Activated naive CD4-positive, alpha-beta T cell treated with anti-CD3 and anti-CD28 coated beads for 36 hours (primary cell): ENCODE measurements around the gene KCNJ10. TPM values are rescaled to one million over a fixed set of nuclear protein-coding genes. Genes with fewer than 3 reads are reported as not detected.

Experiments
- CTCF ChIA-PET: fragments of 350-600 bp; sonication (Branson Sonifier 250); formaldehyde crosslinking; loops from one replicate; lab custom pipeline; 2021; ENCODE audit warnings: antibody characterized with exemption; lab: Charles Lee
- DNase-seq: peaks from one replicate; pipeline ENCODE4 v3.0.0-alpha.2; 2020
- H3K27ac Mint-ChIP-seq: one replicate; pipeline ENCODE4 v1.8.0; 2021; ENCODE audit warnings: mild to moderate bottlenecking, mixed read lengths
- H3K27me3 Mint-ChIP-seq: one replicate; pipeline ENCODE4 v1.8.0; 2021; ENCODE audit warnings: low read depth, mixed read lengths
- H3K36me3 Mint-ChIP-seq: one replicate; pipeline ENCODE4 v1.8.0; 2021; ENCODE audit warnings: low read depth, mixed read lengths
- H3K4me1 Mint-ChIP-seq: one replicate; pipeline ENCODE4 v1.8.0; 2021; ENCODE audit warnings: low read depth, mixed read lengths
- H3K4me3 Mint-ChIP-seq: one replicate; pipeline ENCODE4 v1.8.0; 2021; ENCODE audit warnings: mild to moderate bottlenecking, moderate library complexity, mixed read lengths
- H3K9me3 Mint-ChIP-seq: one replicate; pipeline ENCODE4 v1.8.0; 2021; ENCODE audit warnings: mixed read lengths
- intact Hi-C: fragments of 100-400 bp; cut with micrococcal nuclease; formaldehyde crosslinking; loops from one replicate; pipeline ENCODE4 v1.15.1; 2023
- total RNA-seq, 2 experiments: library from RNA; stranded (reverse); gene quantifications; one replicate each; pipeline ENCODE4 v1.2.3, GENCODE V29; 2021

Gene KCNJ10
- total RNA-seq, 2 experiments from 2014 or later: not detected

- H3K27ac Mint-ChIP-seq: no peak overlapping the region
- no peaks in the 10 kb centered on the region for H3K4me1 Mint-ChIP-seq
- no peaks in the 10 kb centered on the region for H3K9me3 Mint-ChIP-seq
- no peak for DNase-seq
- CTCF ChIA-PET: interaction anchor here (1.1 to 10.9 kb wide), 6 partner anchors 12 to 212 kb away, joined by 3 to 228 read pairs (median 28); partner anchors contain the start of genes PIGM and SLAMF9
- intact Hi-C loops: loop anchor here (5.0 kb wide), 1 partner anchor 798 kb away; no protein-coding TSS in a partner anchor
- H3K27me3 Mint-ChIP-seq: no peaks in the 10 kb centered on the region
- no peaks in the 10 kb centered on the region for H3K36me3 Mint-ChIP-seq
- no peak overlapping the region for H3K4me3 Mint-ChIP-seq
Measured at GRCh38 chr1:160009801-160010200, 60.2 kb downstream of the KCNJ10 start.

- H3K9me3 Mint-ChIP-seq: no peaks in the 10 kb centered on the region
- DNase-seq: no peak
- H3K36me3 Mint-ChIP-seq: no peaks in the 10 kb centered on the region
- H3K27me3 Mint-ChIP-seq: no peaks in the 10 kb centered on the region
- CTCF ChIA-PET: interaction anchor here (0.8 to 10.9 kb wide), 13 partner anchors 9 to 206 kb away, joined by 3 to 228 read pairs (median 19); partner anchors contain the start of genes FCRL6, PIGM, SLAMF9 and TAGLN2
- no peaks in the 10 kb centered on the region for H3K4me1 Mint-ChIP-seq
- intact Hi-C loops: loop anchor here (5.0 kb wide), 1 partner anchor 797 kb away; no protein-coding TSS in a partner anchor
- H3K27ac Mint-ChIP-seq: no peak overlapping the region
- H3K4me3 Mint-ChIP-seq: no peak overlapping the region
Measured at GRCh38 chr1:160009081-160009480, 60.9 kb downstream of the KCNJ10 start.

- Mint-ChIP-seq H3K36me3 (no peaks in the 10 kb centered on the region), H3K4me3 (no peak overlapping the region), H3K9me3 (no peaks in the 10 kb centered on the region), H3K4me1 (no peaks in the 10 kb centered on the region), H3K27me3 (no peaks in the 10 kb centered on the region), H3K27ac (no peak overlapping the region)
- no peak for DNase-seq
- intact Hi-C loops: loop anchor here (1.0 to 5.0 kb wide), 6 partner anchors 63 to 795 kb away; partner anchors contain the start of genes DUSP23 and IGSF9
- CTCF ChIA-PET: interaction anchor here (0.6 to 10.9 kb wide), 42 partner anchors 9 to 867 kb away, joined by 3 to 228 read pairs (median 6); partner anchors contain the start of genes DUSP23, FCRL6, IGSF9 and PIGM
Measured at GRCh38 chr1:160007577-160008200, 62.3 kb downstream of the KCNJ10 start.

- CTCF ChIA-PET: interaction anchor here (0.7 to 10.9 kb wide), 32 partner anchors 10 to 225 kb away, joined by 3 to 228 read pairs (median 6); partner anchors contain the start of genes DUSP23, FCRL6, IGSF9 and PIGM
- H3K27ac Mint-ChIP-seq: no peak overlapping the region
- intact Hi-C loops: loop anchor here (2.0 to 5.0 kb wide), 2 partner anchors 62 to 794 kb away; partner anchors contain the start of gene IGSF9
Measured at GRCh38 chr1:160006312-160006940, 63.5 kb downstream of the KCNJ10 start.

GRCh38 chr1:160005070-160005469, 64.9 kb downstream of the KCNJ10 start:
- H3K27ac Mint-ChIP-seq: no peak overlapping the region
- H3K27me3 Mint-ChIP-seq: no peaks in the 10 kb centered on the region
- no peaks in the 10 kb centered on the region for H3K9me3 Mint-ChIP-seq
- no peaks in the 10 kb centered on the region for H3K36me3 Mint-ChIP-seq
- no peaks in the 10 kb centered on the region for H3K4me1 Mint-ChIP-seq
- intact Hi-C loops: loop anchor here (5.0 kb wide), 1 partner anchor 793 kb away; no protein-coding TSS in a partner anchor
- DNase-seq: no peak
- H3K4me3 Mint-ChIP-seq: no peak overlapping the region
- CTCF ChIA-PET: interaction anchor here (0.9 to 10.9 kb wide), 17 partner anchors 9 to 207 kb away, joined by 3 to 228 read pairs (median 7); partner anchors contain the start of genes IGSF9, PIGM, SLAMF9 and TAGLN2

More at GRCh38 chr1:160006312-160006940, 63.5 kb downstream of the KCNJ10 start:
- Mint-ChIP-seq H3K4me1 (no peaks in the 10 kb centered on the region), H3K9me3 (no peaks in the 10 kb centered on the region), H3K4me3 (no peak overlapping the region), H3K27me3 (no peaks in the 10 kb centered on the region), H3K36me3 (no peaks in the 10 kb centered on the region)
- DNase-seq: peak; percentile 84

GRCh38 chr1:160004425-160004824, 65.5 kb downstream of the KCNJ10 start:
- Mint-ChIP-seq H3K9me3 (no peaks in the 10 kb centered on the region), H3K4me3 (no peak overlapping the region), H3K27ac (no peak overlapping the region), H3K27me3 (no peaks in the 10 kb centered on the region), H3K4me1 (no peaks in the 10 kb centered on the region), H3K36me3 (no peaks in the 10 kb centered on the region)
- CTCF ChIA-PET: interaction anchor here (0.9 to 10.9 kb wide), 11 partner anchors 11 to 206 kb away, joined by 3 to 228 read pairs (median 9); partner anchors contain the start of genes IGSF9, SLAMF9 and TAGLN2
- intact Hi-C loops: no loop called here
- DNase-seq: no peak

GRCh38 chr1:160004001-160004400, 66.0 kb downstream of the KCNJ10 start:
- Mint-ChIP-seq H3K27ac (no peak overlapping the region), H3K4me3 (no peak overlapping the region), H3K4me1 (no peaks in the 10 kb centered on the region), H3K9me3 (no peaks in the 10 kb centered on the region), H3K36me3 (no peaks in the 10 kb centered on the region), H3K27me3 (no peaks in the 10 kb centered on the region)
- intact Hi-C loops: no loop called here
- CTCF ChIA-PET: interaction anchor here (0.5 to 10.9 kb wide), 8 partner anchors 10 to 205 kb away, joined by 3 to 228 read pairs (median 6); partner anchors contain the start of gene TAGLN2
- DNase-seq: no peak

GRCh38 chr1:160001440-160001839, 68.5 kb downstream of the KCNJ10 start:
- H3K27me3 Mint-ChIP-seq: no peaks in the 10 kb centered on the region
- intact Hi-C loops: no loop called here
- no peak overlapping the region for H3K27ac Mint-ChIP-seq
- CTCF ChIA-PET: interaction anchor here (0.5 to 10.9 kb wide), 4 partner anchors 13 to 628 kb away, joined by 3 to 228 read pairs (median 3); no protein-coding TSS in a partner anchor
- no peaks in the 10 kb centered on the region for H3K9me3 Mint-ChIP-seq
- DNase-seq: no peak
- no peaks in the 10 kb centered on the region for H3K4me1 Mint-ChIP-seq
- H3K36me3 Mint-ChIP-seq: no peaks in the 10 kb centered on the region
- H3K4me3 Mint-ChIP-seq: no peak overlapping the region

GRCh38 chr1:159999204-159999603, 70.8 kb downstream of the KCNJ10 start:
- H3K4me1 Mint-ChIP-seq: no peaks in the 10 kb centered on the region
- H3K9me3 Mint-ChIP-seq: no peaks in the 10 kb centered on the region
- no peak overlapping the region for H3K4me3 Mint-ChIP-seq
- H3K36me3 Mint-ChIP-seq: no peaks in the 10 kb centered on the region
- H3K27ac Mint-ChIP-seq: no peak overlapping the region
- no peak for DNase-seq
- CTCF ChIA-PET: interaction anchor here (0.5 to 2.1 kb wide), 4 partner anchors 8 to 107 kb away, joined by 3 to 12 read pairs (median 4); no protein-coding TSS in a partner anchor
- no peaks in the 10 kb centered on the region for H3K27me3 Mint-ChIP-seq
- intact Hi-C loops: no loop called here

- H3K9me3 Mint-ChIP-seq: no peaks in the 10 kb centered on the region
- H3K4me1 Mint-ChIP-seq: peaks cover 3% of the 10 kb centered on the region
- intact Hi-C loops: no loop called here
- H3K36me3 Mint-ChIP-seq: no peaks in the 10 kb centered on the region
- DNase-seq: no peak
- H3K4me3 Mint-ChIP-seq: no peak overlapping the region
- CTCF ChIA-PET: interaction anchor here (0.9 to 1.0 kb wide), 2 partner anchors 9 to 17 kb away, joined by 3 to 7 read pairs; no protein-coding TSS in a partner anchor
- no peak overlapping the region for H3K27ac Mint-ChIP-seq
- no peaks in the 10 kb centered on the region for H3K27me3 Mint-ChIP-seq
Measured at GRCh38 chr1:159996653-159997052, 73.3 kb downstream of the KCNJ10 start.

GRCh38 chr1:159994896-159995295, 75.1 kb downstream of the KCNJ10 start:
- intact Hi-C loops: no loop called here

GRCh38 chr1:159993911-159994310, 76.0 kb downstream of the KCNJ10 start:
- H3K9me3 Mint-ChIP-seq: no peaks in the 10 kb centered on the region
- peaks cover 8% of the 10 kb centered on the region for H3K4me1 Mint-ChIP-seq
- DNase-seq: no peak
- H3K4me3 Mint-ChIP-seq: no peak overlapping the region
- H3K27me3 Mint-ChIP-seq: no peaks in the 10 kb centered on the region
- intact Hi-C loops: no loop called here
- CTCF ChIA-PET: interaction anchor here (0.7 to 1.6 kb wide), 4 partner anchors 10 to 54 kb away, joined by 3 to 12 read pairs (median 7); no protein-coding TSS in a partner anchor
- no peaks in the 10 kb centered on the region for H3K36me3 Mint-ChIP-seq
- H3K27ac Mint-ChIP-seq: no peak overlapping the region

More at GRCh38 chr1:159994896-159995295, 75.1 kb downstream of the KCNJ10 start:
- Mint-ChIP-seq H3K4me1 (peaks cover 8% of the 10 kb centered on the region), H3K4me3 (no peak overlapping the region), H3K36me3 (no peaks in the 10 kb centered on the region), H3K27ac (no peak overlapping the region), H3K27me3 (no peaks in the 10 kb centered on the region), H3K9me3 (no peaks in the 10 kb centered on the region)
- CTCF ChIA-PET: no interaction called here
- no peak for DNase-seq
